Trophoblast cell (in vitro differentiated cells and primary cell): ENCODE data around the gene NPSR1.

ENCODE experiments used
- DNase-seq, 2 donors: peaks; one replicate each; pipeline ENCODE4 v3.0.0-alpha.2; 2016
- H2AFZ ChIP-seq: 2 replicates; pipeline ENCODE4 v1.6.1; 2013; ENCODE audit warnings: low read length, moderate library complexity, mild to moderate bottlenecking; ENCODE audit not compliant: insufficient read depth, poor library complexity
- H2AK5ac ChIP-seq: 2 replicates; pipeline ENCODE4 v1.6.1; 2013; ENCODE audit warnings: mild to moderate bottlenecking, low read length
- H2BK120ac ChIP-seq: 2 replicates; pipeline ENCODE4 v1.6.1; 2013; ENCODE audit warnings: low read length, mild to moderate bottlenecking, moderate library complexity; ENCODE audit not compliant: insufficient read depth, poor library complexity
- H2BK12ac ChIP-seq: 2 replicates; pipeline ENCODE4 v1.6.1; 2013; ENCODE audit warnings: mild to moderate bottlenecking, low read length, moderate library complexity
- H2BK5ac ChIP-seq: 2 replicates; pipeline ENCODE4 v1.6.1; 2013; ENCODE audit warnings: low read length, low read depth, moderate library complexity, mild to moderate bottlenecking; ENCODE audit not compliant: poor library complexity
- H3K14ac ChIP-seq: 2 replicates; pipeline ENCODE4 v1.6.1; 2013; ENCODE audit warnings: mild to moderate bottlenecking, low read length
- H3K18ac ChIP-seq: 2 replicates; pipeline ENCODE4 v1.6.1; 2013; ENCODE audit warnings: mild to moderate bottlenecking, low read length
- H3K23ac ChIP-seq: 2 replicates; pipeline ENCODE4 v1.6.1; 2013; ENCODE audit warnings: low read length
- H3K27ac ChIP-seq: 2 replicates; pipeline ENCODE4 v1.5.1; 2013; ENCODE audit warnings: low read depth, mild to moderate bottlenecking, inconsistent platforms, low read length, moderate library complexity
- H3K27me3 ChIP-seq: 2 replicates; pipeline ENCODE4 v1.6.1; 2013; ENCODE audit warnings: inconsistent platforms, mild to moderate bottlenecking, low read length, moderate library complexity; ENCODE audit not compliant: insufficient read depth
- H3K36me3 ChIP-seq, 2 experiments: 1 replicate in 1 of 2; 2 replicates in 1 of 2; pipeline ENCODE4 v1.6.1; 2013; ENCODE audit warnings: low read length in 2 of 2, mild to moderate bottlenecking in 2 of 2, moderate library complexity in 1 of 2; ENCODE audit not compliant: insufficient read depth in 2 of 2, control insufficient read depth in 1 of 2
- H3K4ac ChIP-seq: 2 replicates; pipeline ENCODE4 v1.6.1; 2013; ENCODE audit warnings: low read depth, mild to moderate bottlenecking, low read length, moderate library complexity
- H3K4me1 ChIP-seq, 2 experiments: 1 replicate in 1 of 2; 2 replicates in 1 of 2; pipeline ENCODE4 v1.6.1; 2013; ENCODE audit warnings: low read length in 2 of 2, mild to moderate bottlenecking in 2 of 2, moderate library complexity in 1 of 2; ENCODE audit not compliant: insufficient read depth in 2 of 2, control insufficient read depth in 1 of 2
- H3K4me2 ChIP-seq: 2 replicates; pipeline ENCODE4 v1.6.1; 2013; ENCODE audit warnings: inconsistent platforms, mild to moderate bottlenecking, low read length, moderate library complexity
- H3K4me3 ChIP-seq: 2 replicates; pipeline ENCODE4 v1.5.1; 2013; ENCODE audit warnings: mild to moderate bottlenecking, low read depth, low read length, inconsistent platforms
- H3K79me1 ChIP-seq: one replicate; pipeline ENCODE4 v1.6.1; 2013; ENCODE audit warnings: low read length
- H3K79me2 ChIP-seq: 2 replicates; pipeline ENCODE4 v1.6.1; 2013; ENCODE audit warnings: low read length, mild to moderate bottlenecking; ENCODE audit not compliant: control insufficient read depth, insufficient read depth, poor library complexity
- H3K9ac ChIP-seq: 2 replicates; pipeline ENCODE4 v1.6.1; 2013; ENCODE audit warnings: mild to moderate bottlenecking, low read length
- H3K9me3 ChIP-seq: 2 replicates; pipeline ENCODE4 v1.6.1; 2013; ENCODE audit warnings: low read depth, mild to moderate bottlenecking, control low read depth, inconsistent platforms, low read length; ENCODE audit not compliant: insufficient read depth
- H4K12ac ChIP-seq: 2 replicates; pipeline ENCODE4 v1.6.1; 2013; ENCODE audit warnings: low read depth, mild to moderate bottlenecking, low read length, moderate library complexity
- H4K8ac ChIP-seq: 2 replicates; pipeline ENCODE4 v1.6.1; 2013; ENCODE audit warnings: low read depth, mild to moderate bottlenecking, low read length, moderate library complexity
- H4K91ac ChIP-seq: one replicate; pipeline ENCODE4 v1.6.1; 2013; ENCODE audit warnings: low read depth, mild to moderate bottlenecking, low read length, moderate library complexity
- WGBS: extraction: QIAGEN DNeasy Blood & Tissue Kit; methylation state at CpG from one replicate; pipeline ENCODE4 v1.1.7; 2013; ENCODE audit warnings: missing lambda C conversion rate; ENCODE audit not compliant: insufficient read length, insufficient coverage; ENCODE audit errors: extremely low coverage; 5-methylcytosine and 5-hydroxymethylcytosine counted together

Gene NPSR1

GRCh38 chr7:34723866-34724490 is 66.0 kb downstream of the NPSR1 start:
- no peak overlapping the region for H3K18ac ChIP-seq
- H3K4me3 ChIP-seq = no peak overlapping the region
- no peaks in the 10 kb centered on the region for H3K27me3 ChIP-seq
- H3K14ac ChIP-seq = no peak overlapping the region
- no peak overlapping the region for H4K8ac ChIP-seq
- no peak overlapping the region for H4K91ac ChIP-seq
- no peak overlapping the region for H4K12ac ChIP-seq
- no peak overlapping the region for H2AK5ac ChIP-seq
- no peak overlapping the region for H3K23ac ChIP-seq
- no peak overlapping the region for H2BK120ac ChIP-seq
- H2BK12ac ChIP-seq = no peak overlapping the region
- no peak overlapping the region for H2BK5ac ChIP-seq
- no CpG with 5 or more reads among the region's 2 CpGs for WGBS
- DNase-seq = no peak
- H3K79me1 ChIP-seq = no peaks in the 10 kb centered on the region
- H3K9me3 ChIP-seq = no peaks in the 10 kb centered on the region
- H3K79me2 ChIP-seq = no peaks in the 10 kb centered on the region
- no peaks in the 10 kb centered on the region for H3K36me3 ChIP-seq
- H3K27ac ChIP-seq = no peak overlapping the region
- H2AFZ ChIP-seq = no peak overlapping the region
- no peak overlapping the region for H3K9ac ChIP-seq
- peaks cover 0 to 1% of the 10 kb centered on the region in 2 experiments for H3K4me1 ChIP-seq
- no peak overlapping the region for H3K4me2 ChIP-seq
- no peak overlapping the region for H3K4ac ChIP-seq

- H3K27ac ChIP-seq = no peak overlapping the region
- no CpG with 5 or more reads among the region's 1 CpG for WGBS
Observed at GRCh38 chr7:34726221-34726620, 68.2 kb downstream of the NPSR1 start.

GRCh38 chr7:34727464-34727995 is 69.5 kb downstream of the NPSR1 start:
- no peak overlapping the region for H2BK120ac ChIP-seq
- H2AK5ac ChIP-seq = no peak overlapping the region
- no peak overlapping the region for H3K23ac ChIP-seq
- no peak overlapping the region for H2AFZ ChIP-seq
- H3K4ac ChIP-seq = no peak overlapping the region
- no peak overlapping the region for H4K12ac ChIP-seq
- H3K4me1 ChIP-seq = no peaks in the 10 kb centered on the region
- no peak overlapping the region for H3K4me3 ChIP-seq
- H3K14ac ChIP-seq = no peak overlapping the region
- H3K79me2 ChIP-seq = no peaks in the 10 kb centered on the region
- no peak overlapping the region for H2BK12ac ChIP-seq
- H4K8ac ChIP-seq = no peak overlapping the region
- no peaks in the 10 kb centered on the region for H3K79me1 ChIP-seq
- H3K36me3 ChIP-seq = no peaks in the 10 kb centered on the region
- no peaks in the 10 kb centered on the region for H3K9me3 ChIP-seq
- DNase-seq = no peak
- H2BK5ac ChIP-seq = no peak overlapping the region
- H3K27me3 ChIP-seq = no peaks in the 10 kb centered on the region
- H3K27ac ChIP-seq = no peak overlapping the region
- H3K9ac ChIP-seq = no peak overlapping the region
- no peak overlapping the region for H3K4me2 ChIP-seq
- no peak overlapping the region for H4K91ac ChIP-seq
- WGBS = no CpG with 5 or more reads among the region's 2 CpGs
- no peak overlapping the region for H3K18ac ChIP-seq

More at GRCh38 chr7:34726221-34726620, 68.2 kb downstream of the NPSR1 start:
- Histone ChIP-seq H2AFZ (no peak overlapping the region), H3K4me2 (no peak overlapping the region), H3K23ac (no peak overlapping the region), H4K8ac (no peak overlapping the region), H2BK120ac (no peak overlapping the region), H3K9ac (no peak overlapping the region), H3K36me3 (no peaks in the 10 kb centered on the region), H3K18ac (no peak overlapping the region), H2BK12ac (no peak overlapping the region), H3K4me1 (no peaks in the 10 kb centered on the region), H2BK5ac (no peak overlapping the region), H3K9me3 (no peaks in the 10 kb centered on the region), H3K79me2 (no peaks in the 10 kb centered on the region), H4K12ac (no peak overlapping the region), H4K91ac (no peak overlapping the region), H3K79me1 (no peaks in the 10 kb centered on the region), H3K14ac (no peak overlapping the region), H3K27me3 (no peaks in the 10 kb centered on the region), H2AK5ac (no peak overlapping the region), H3K4ac (no peak overlapping the region), H3K4me3 (no peak overlapping the region)
- DNase-seq = no peak

- Histone ChIP-seq H3K18ac (no peak overlapping the region), H2BK12ac (no peak overlapping the region), H3K4ac (no peak overlapping the region), H3K4me2 (no peak overlapping the region), H3K79me1 (no peaks in the 10 kb centered on the region), H3K4me1 (no peaks in the 10 kb centered on the region), H2BK120ac (no peak overlapping the region), H4K91ac (no peak overlapping the region), H4K12ac (no peak overlapping the region), H3K36me3 (no peaks in the 10 kb centered on the region), H3K9me3 (no peaks in the 10 kb centered on the region), H3K79me2 (no peaks in the 10 kb centered on the region), H3K9ac (no peak overlapping the region), H2AK5ac (no peak overlapping the region), H2AFZ (no peak overlapping the region), H3K27me3 (no peaks in the 10 kb centered on the region), H2BK5ac (no peak overlapping the region), H3K27ac (no peak overlapping the region), H3K4me3 (no peak overlapping the region), H3K23ac (no peak overlapping the region), H4K8ac (no peak overlapping the region), H3K14ac (no peak overlapping the region)
- no peak for DNase-seq
- WGBS = no CpG with 5 or more reads among the region's 7 CpGs
Observed at GRCh38 chr7:34728156-34728555, 70.1 kb downstream of the NPSR1 start.
